GM18507 (cell line): Measurements from ENCODE around the gene CTAG1A.
"Not testable (repeated sequence)": the region's sequence is repeated elsewhere in the genome, so short reads cannot be mapped to it uniquely, and the experiment has no call there.

Experiments
- DNase-seq: peaks from one replicate; pipeline ENCODE4 v3.0.0; 2011; ENCODE audit warnings: low read depth; ENCODE audit not compliant: insufficient read length; ENCODE audit errors: extremely low spot score
- FAIRE-seq: peaks from 2 replicates; lab custom pipeline; 2011; peaks lifted over from hg19 to GRCh38; lab: Jason Lieb, UNC

Gene CTAG1A

DNA sequence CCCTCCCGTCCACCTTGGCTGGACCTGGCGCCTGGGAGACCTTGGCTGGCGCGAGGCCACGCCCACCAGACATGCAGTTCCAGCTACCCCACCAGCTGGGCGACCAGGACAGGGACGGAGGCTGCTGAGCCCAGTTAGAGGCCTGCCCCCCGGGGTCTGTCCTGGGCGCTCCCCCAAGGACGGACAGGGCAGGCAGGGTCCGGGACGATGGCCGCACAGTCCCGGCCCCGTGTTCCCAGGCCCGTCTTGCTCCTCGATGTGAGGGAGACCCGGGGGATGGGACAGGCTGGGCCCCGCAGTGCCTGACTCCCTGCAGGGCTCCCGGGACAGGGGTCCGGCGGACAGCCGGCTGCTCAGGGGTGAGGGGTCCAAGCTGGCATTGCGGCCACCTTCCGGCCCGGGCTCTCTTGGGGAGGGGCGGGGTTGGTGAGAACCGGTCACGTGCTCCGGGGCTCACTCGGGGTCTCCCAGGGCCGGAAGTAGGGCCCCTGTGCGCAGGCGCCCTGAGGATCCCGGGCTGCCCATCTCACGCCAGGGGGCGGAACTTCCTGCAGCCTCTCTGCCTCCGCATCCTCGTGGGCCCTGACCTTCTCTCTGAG lies at the start of gene CTAG1A:
CTAG1A (plus strand) TSS at position 549 of the 599 bp plus-strand sequence. CDS start 74 bp downstream, outside the sequence.
- not testable (repeated sequence) for FAIRE-seq, DNase-seq

GRCh38 chrX:154535892-154536291 lies 49.0 kb upstream of the CTAG1A start:
- FAIRE-seq (no peak), DNase-seq (no peak)

- no peak for DNase-seq
- FAIRE-seq, result no peak
These were observed 45.9 kb upstream of the CTAG1A start for GRCh38 chrX:154539077-154539476.

DNA sequence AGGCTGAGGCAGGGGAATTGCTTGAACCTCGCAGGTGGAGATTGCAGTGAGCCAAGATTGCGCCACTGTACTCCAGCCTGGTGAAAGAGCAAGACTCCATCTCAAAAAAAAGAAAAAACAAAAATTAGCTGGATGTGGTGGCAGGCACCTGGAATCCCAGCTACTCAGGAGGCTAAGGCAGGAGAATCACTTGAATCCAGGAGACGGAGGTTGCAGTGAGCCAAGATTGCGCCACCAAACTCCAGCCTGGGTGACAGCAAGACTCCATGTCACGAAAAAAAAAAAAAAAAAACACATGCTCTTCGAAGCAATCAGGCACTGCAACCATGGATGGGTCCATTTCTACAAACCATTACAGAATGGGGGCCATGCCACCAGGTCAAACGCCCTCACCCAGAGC lies 44.6 kb upstream of the CTAG1A start:
- not testable (repeated sequence) for FAIRE-seq

DNA sequence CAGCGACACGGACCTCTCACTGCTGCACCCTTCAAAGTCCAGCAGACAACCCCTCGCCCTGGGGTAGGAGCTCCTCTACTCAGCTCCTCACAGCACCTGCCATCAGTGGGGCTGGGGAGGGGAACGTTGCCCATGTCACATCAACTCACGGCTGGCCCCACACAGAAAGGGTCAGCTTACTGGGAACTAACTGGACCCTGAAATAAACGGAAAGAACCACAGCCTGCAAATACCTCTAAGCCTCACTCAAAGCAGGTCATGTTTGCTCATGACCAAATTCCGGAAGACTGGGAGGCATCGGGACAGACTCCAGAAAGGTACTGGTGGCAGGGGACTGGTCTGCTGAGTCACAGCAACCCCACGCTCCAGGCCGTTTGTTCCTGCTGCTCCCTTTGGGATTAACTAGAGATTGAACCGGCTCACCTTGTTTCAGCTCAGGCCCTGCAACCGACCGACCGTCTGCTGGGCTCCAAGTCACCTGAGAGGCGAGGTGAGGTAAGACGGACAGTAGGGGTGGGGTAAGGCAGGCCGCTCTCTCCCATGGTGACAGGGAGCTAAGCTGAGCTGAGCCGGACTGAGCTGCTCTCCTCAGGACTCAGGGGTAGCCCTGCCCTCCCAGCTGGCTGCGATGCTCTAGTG lies 43.9 kb upstream of the CTAG1A start:
- FAIRE-seq (no peak), DNase-seq (no peak)

More for the DNA sequence above, 44.6 kb upstream of the CTAG1A start:
- not testable (repeated sequence) for DNase-seq

- DNase-seq (no peak), FAIRE-seq (no peak)
These were observed 43.4 kb upstream of the CTAG1A start for GRCh38 chrX:154541589-154541895.

GRCh38 chrX:154541896-154542722 lies 42.8 kb upstream of the CTAG1A start:
- FAIRE-seq, result no peak
- no peak for DNase-seq

DNA sequence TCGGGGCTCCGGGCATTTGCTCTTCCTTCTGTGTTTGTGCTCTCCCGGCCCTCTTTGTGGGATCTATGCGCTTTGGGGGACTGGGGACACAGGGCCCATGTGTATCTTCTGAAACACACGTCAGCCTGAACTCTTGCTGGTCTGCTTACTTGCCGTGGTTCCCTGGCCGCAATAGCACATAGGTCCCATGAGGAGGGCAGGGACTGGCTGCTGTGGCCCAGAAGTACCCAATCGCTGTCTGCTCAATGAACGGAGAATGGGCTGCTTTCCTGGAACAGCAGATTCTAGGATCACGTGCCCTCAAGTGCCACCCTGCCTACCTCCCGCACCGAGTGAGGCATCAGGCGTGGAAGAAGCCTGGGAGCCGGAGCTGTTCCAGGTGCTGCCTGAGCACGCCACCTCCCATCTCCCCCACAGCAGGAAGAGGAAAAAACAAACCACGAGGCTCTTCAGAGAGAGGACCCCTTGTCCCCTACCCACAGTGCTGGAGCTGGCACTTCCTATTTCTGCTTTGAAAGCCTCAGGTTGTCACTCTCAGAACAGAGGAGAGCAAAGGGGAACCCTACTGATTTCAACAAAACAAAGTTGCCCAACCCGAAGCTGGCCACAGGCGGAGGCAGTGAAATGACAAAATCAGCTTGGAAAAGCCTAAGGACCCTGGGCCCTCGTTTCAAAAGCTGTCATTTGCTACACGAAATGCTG lies 42.1 kb upstream of the CTAG1A start:
- FAIRE-seq (peak; percentile 9), DNase-seq (no peak)

- FAIRE-seq (no peak), DNase-seq (no peak)
These were observed 39.2 kb upstream of the CTAG1A start for GRCh38 chrX:154545673-154546274.

- no peak for FAIRE-seq
- DNase-seq, result peak; percentile 75
These were observed 38.3 kb upstream of the CTAG1A start, which contains the start of gene G6PD for GRCh38 chrX:154546354-154547244. Gene G6PD (minus strand): TSS chrX:154546846. CDS start chrX:154546155, 691 bp downstream.

DNA sequence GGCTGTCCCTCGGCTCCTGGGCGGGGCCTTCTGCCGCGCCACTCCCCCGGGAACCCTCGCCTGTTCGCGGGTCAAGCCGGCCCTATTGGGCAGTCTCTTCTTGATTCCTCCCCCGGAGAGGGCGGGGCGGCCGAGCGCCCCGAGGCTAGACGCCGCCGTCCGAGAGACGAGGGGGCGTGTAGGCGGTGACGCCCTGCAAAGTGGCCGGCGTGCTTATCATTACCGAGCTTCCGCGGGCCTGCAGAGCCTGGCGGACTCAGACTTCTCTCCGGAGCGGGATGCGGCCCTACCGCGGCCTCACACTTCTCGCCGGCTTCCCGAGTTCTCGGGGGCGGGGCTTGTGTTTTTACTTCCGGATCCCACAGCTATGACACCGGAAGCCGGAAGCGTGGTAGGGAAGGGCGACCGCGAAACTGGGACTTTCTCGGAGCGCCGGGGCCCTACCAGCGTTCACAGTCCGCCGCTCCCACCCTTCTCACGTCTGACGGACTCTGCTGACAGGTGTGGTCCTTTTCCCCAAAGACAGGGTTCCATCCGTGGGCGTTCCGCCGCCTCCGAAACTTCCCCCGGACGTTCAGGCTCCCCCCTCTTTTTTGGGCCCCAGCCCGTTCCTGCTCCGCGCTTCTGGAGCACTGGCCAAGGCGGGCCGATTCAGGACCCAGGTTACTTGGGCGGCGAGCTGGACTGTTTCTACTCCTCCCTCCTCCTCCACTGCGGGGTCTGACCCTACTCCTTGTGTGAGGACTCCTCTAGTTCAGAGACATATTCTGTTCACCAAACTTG lies 37.5 kb upstream of the CTAG1A start, which contains the start of gene IKBKG:
IKBKG (plus strand) TSS at position 376 of the 783 bp plus-strand sequence. CDS start 4,383 bp downstream, outside the sequence.
- FAIRE-seq (peak; percentile 95), DNase-seq (peak; percentile 78)

DNA sequence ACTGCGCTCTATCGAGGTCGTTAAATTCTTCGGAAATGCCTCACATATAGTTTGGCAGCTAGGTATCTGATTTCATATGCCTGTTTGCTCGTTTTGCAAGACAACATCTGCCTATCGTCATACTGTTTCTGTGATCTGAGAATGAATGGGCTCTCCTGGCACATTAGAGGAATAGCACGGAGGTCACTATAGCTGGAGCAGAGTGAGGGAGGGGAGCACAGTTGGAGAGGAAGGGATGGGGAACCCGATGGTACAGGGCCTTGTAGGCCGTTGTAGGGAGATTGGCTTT lies 37.0 kb upstream of the CTAG1A start:
- no peak for DNase-seq
- FAIRE-seq, result no peak

DNA sequence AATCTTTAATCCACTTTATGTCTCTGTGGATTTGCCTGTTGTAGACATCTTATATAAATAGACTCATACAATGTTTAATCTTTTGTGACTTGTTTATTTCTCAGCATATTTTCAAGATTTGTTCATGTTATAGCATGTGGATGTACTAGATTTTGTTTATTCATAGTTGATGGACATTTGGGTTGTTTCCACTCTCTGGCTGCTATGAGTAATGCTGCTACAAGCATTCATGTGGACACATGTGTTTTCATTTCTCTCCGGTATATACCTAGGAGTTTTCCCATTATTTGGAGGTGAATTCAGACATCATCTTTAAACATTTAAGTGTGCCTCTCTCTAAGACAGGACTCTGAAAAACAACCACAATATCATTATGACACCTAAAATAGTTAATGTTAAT lies 35.2 kb upstream of the CTAG1A start:
- DNase-seq (no peak), FAIRE-seq (no peak)

DNA sequence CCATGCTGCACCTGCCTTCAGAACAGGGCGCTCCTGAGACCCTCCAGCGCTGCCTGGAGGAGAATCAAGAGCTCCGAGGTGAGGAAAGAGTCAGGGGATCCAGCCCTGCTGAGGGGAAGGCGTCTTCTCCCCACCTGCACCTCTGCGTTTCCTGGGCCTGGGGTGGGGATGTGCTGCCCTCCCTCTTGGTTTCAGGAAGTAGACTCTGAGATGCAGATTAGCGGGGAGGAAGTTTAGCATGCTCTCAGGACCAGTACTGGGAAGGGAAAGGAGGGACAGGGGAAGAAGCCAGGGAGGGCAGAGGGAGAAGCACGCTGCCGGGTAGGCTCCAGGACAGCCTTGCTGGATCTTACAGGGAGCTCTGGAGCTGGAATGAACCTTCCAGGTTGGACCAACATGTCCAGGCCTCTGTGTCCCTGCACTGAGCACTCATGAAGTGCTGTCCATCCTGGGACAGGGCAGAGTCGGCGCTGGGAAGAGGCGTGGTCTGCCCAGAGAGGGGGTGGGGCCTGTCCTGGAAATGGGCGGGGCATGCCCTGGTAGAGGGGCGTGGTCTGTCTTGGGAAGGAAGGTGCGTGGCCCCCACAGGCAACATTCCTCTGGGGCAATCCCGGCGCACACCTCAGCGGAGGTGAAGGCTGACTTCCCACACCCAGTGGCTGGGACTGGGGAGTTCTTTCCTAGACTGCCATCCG lies 32.7 kb upstream of the CTAG1A start:
- FAIRE-seq, result peak; percentile 63

GRCh38 chrX:154558060-154558690 lies 26.8 kb upstream of the CTAG1A start:
- not testable (repeated sequence) for DNase-seq, FAIRE-seq

More for the DNA sequence above, 32.7 kb upstream of the CTAG1A start:
- not testable (repeated sequence) for DNase-seq

- not testable (repeated sequence) for DNase-seq, FAIRE-seq
These were observed 26.0 kb upstream of the CTAG1A start for GRCh38 chrX:154558896-154559295.

GRCh38 chrX:154560326-154560725 lies 24.6 kb upstream of the CTAG1A start:
- not testable (repeated sequence) for DNase-seq, FAIRE-seq
